Left hindlimb (tissue), 1 donor: ENCODE results near the gene EXOC3L4.
"Not testable (repeated sequence)": the region's sequence is repeated elsewhere in the genome, so short reads cannot be mapped to it uniquely, and the experiment has no call there.

Experiments
- DNase-seq: peaks from one replicate; pipeline ENCODE4 v3.0.0-alpha.2; 2018

The EXOC3L4 gene

DNA sequence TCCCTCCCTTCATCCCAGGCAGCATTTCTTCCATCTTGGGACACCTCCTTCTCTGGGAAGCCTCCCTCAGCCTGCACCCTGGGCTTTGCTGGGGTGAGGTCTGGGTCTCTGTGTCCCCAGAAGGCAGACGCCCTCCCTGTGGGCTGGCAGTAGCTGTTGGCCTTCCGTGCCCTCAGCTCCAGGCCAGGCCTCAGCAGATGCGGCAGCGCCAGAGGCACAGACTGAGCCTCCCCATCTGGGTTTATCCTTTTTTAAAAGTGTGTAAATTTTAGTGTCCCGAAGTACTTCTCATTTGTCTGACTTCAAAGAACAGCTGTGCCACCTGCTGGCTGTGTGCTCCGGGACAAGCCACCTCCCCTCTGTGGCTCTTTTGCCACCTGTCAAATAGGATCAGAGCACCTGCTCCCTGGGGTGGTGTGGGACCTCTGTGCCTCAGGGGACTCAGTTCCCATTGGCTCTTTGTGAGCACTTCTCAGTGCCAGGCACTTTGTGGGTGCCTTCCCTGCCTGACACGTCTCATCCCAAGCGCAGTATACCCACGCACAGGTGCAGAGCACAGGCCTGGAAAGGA is 11.1 kb downstream of the EXOC3L4 start:
- DNase-seq, result no peak

DNA sequence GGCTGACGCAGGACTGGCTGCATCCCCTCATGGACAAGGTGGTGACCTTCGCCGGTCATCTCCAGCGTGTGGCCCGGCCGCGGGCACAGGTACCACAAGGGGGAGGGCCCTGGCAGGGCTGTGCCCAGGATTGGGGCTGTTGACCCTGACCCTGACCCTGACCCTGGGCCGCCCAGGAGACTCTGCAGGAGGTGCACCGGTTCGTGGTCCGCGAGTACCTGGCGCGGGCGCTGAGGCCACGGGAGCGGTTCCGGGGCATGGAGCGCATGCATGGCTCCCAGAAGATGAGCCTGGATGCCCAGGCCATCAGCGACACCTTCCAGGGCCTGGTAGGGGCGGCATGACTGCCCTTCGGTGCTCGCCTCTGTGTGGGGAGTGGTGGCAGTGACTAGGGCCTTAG is 12.9 kb downstream of the EXOC3L4 start:
- no peak for DNase-seq

GRCh38 chr14:103107941-103108748 is 13.6 kb downstream of the EXOC3L4 start:
- no peak for DNase-seq

DNA sequence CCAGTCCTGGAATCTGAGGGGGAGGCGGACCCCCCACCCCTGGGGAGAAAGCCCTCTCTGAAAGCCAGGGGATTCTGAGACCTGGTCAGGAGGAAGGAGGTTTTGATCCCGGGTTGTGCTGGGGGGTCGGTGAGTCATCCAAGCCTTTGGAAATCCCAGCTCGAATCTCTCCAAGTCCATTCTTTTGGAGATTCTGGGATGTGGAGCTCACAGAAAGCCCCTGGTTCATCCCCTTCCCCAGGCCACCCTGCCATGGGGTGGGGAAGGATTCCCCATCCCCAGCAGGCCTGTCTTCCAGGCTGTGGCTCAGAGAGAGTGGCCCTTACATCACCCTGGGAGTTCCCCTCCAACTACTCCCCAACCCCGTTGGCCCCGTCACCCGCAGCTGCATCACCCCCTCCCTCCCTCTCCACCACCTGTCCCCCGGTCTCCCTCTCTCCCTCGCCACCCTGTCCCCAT is 14.3 kb downstream of the EXOC3L4 start:
- no peak for DNase-seq

GRCh38 chr14:103109535-103110441 is 15.3 kb downstream of the EXOC3L4 start:
- no peak for DNase-seq

DNA sequence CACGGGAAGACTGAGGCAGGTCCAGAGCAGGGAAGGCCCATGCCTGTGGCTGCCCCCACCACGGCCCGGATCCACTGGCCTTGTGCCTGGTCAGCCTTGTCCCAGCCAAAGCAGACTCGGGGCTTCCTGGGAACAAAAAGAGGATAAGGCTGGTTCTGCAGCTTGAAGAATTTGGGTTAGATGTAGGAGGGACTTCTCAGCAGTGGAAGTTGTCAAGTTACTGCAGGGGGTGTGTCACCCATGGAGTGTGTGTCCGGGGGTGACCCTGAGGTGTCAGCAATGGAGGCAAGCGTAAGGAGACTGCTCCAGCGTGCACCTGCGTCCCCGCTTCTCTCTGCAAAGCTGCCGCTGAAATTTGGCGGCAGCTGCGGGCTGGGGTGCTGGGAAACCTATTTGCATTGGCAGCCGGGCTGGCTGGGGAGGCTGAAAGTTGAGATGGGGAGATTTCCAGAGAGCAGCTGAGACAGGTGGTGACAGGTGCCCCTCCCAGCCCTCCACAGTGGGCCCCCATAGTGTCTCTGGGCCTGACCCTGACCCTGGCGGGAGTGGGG is 16.2 kb downstream of the EXOC3L4 start:
- no peak for DNase-seq

- no peak for DNase-seq
Measured at GRCh38 chr14:103111232-103111868, 16.8 kb downstream of the EXOC3L4 start.

DNA sequence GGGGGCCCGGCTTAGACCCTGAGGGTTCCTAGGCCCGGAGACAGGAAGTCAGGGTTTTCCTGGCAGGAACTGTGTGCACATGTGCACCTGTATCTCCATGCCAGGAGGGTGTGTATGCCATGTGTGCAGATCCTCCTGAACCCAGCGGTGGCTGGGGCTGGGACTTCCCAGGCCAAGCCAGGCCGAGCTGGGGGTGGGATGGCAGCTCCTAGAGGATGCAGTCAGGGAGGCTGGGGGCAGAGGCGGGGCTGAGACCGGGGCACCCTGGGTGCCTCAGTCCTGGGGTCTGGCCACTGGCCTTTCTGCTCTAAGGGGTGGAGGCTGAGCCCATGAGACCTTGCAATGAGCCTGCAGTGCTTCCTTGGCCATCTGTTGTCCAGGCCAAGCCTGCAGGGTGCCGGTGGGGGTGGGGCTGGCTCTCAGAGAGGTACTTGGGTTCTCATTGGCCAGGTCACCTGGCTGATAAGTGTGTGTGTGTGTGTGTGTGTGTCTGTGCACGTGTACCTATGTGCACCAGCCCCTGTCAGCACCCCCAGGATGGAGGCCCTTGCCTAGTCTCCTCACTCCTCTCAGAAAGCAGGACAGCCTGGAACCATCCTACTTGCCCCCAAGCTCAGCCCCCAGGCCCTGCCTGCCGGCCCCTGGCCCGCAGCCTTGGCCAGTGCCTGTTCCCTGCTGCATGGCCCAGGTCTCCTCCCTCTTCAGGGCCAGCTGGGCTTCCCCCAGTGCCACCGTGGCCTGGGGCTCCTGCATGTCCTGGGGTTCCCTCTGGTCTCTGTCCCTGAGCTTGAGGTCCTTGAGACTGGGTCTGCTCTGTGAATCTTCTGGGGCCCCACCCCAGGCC is 18.1 kb downstream of the EXOC3L4 start:
- DNase-seq, result no peak

GRCh38 chr14:103113303-103113702 is 18.8 kb downstream of the EXOC3L4 start:
- DNase-seq, result no peak

GRCh38 chr14:103113774-103114173 is 19.2 kb downstream of the EXOC3L4 start:
- no peak for DNase-seq

DNA sequence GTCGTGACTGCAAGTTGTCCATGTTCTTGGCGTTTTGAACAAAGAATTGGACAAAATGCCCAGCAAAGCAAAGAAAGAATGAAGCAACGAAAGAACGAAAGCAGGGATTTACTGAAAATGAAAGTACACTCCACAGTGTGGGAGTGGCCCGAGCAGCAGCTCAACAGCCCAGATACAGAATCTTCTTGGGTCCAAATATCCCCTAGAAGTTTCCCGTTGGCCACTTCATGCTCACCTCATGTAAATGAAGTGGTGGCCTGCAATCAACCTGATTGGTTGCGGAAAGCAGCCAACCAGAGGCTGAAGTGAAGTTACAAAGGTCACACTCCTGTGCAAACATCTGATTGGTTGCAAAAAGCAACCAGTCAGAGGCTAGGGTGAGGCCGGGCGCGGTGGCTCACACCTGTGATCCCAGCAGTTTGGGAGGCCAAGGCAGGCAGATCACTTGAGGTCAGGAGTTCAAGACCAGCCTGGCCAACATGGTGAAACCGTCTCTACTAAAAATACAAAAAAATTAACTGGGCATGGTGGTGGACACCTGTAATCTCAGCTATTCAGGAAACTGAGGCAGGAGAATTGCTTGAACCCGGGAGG is 20.7 kb downstream of the EXOC3L4 start:
- DNase-seq, result not testable (repeated sequence)

DNA sequence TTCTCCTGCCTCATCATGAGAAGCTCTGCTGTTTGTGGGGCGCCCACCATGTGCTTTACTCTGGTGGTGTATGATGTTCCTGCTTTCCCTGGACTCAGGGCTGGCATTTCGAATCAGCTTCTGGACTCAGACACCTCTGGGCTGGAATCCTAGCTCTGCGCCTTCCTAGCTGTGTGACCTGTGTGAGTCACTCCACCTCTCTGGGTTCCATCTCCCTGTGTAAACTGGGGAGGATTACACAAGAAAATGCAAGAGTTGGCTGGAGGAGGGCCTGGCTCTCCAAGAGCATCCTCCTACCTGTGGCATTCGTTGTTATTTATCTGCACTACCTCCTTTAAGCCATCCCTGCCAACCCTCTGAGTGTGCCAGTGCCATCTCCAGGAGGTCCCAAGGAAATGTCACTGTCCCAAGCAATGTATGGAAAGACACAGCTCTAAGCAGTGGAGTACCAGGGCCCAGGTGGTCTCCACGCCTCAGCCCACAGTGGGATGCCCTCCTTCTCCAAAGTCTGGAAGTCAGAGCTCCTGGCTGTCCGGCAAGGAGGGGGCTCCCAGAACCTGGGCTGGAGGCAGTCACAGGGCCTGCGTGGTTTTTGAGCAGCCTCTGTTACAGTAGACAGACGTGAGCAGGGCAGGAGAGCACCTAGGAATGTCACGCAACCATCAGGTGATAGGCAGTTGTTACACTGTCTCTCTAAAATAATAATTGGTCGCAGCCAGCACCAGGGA is 21.5 kb downstream of the EXOC3L4 start:
- no peak for DNase-seq

- DNase-seq, result no peak
Measured at GRCh38 chr14:103116636-103117035, 22.1 kb downstream of the EXOC3L4 start.

- not testable (repeated sequence) for DNase-seq
Measured at GRCh38 chr14:103117499-103117898, 23.0 kb downstream of the EXOC3L4 start.

- DNase-seq, result peak; percentile 86
Measured at GRCh38 chr14:103118018-103118662, 23.6 kb downstream of the EXOC3L4 start.

DNA sequence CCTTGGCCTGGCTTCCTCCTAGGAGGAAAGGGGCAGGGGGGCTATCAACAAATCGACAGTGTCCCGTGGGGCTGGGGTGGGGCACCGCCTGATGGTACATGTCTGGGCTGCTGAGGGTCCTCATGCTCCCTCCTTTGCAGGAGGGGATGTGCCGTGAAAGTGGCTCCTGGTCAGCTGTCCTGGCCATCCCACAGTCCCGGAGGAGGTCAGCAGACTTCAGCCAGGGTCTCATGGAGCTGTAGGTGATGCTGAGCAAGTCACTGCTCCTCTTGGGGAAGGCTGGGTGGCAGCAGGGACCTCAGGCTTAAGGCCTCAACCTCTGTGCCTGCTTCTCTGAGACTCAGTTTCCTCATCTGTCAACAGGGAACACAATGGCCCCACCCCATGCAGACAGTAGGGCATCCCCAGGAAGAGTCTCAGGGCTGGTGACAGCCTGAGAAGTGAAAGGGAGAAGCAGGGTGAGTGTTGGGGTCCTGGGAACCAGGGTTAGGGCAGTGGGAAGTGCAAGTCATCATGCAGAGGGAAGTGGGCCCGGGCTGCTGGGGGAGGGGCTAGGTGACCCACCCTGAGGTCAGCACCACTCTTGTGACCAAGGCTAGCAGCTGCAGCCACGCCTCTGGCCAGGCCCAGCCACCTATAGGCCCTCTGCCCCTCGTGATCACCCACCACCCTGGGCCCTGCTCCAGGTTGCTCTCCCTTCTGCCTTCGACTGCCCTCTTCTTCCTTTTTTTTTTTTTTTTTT is 24.3 kb downstream of the EXOC3L4 start:
- no peak for DNase-seq

- DNase-seq, result not testable (repeated sequence)
Measured at GRCh38 chr14:103119527-103119926, 25.0 kb downstream of the EXOC3L4 start.

- DNase-seq, result no peak
Measured at GRCh38 chr14:103121121-103121845, 26.8 kb downstream of the EXOC3L4 start.
